GM19372 (cell line): Measurements from ENCODE around the gene LYVE1.
"Not testable (repeated sequence)": the region's sequence is repeated elsewhere in the genome, so short reads cannot be mapped to it uniquely, and the experiment has no call there.

Experiments used
- ATAC-seq: cut with Tn5 transposase; IDR thresholded peaks from one replicate; pipeline ENCODE4 v1.9.1; 2021; ENCODE audit warnings: mild to moderate bottlenecking, low read depth, moderate library complexity; ENCODE audit not compliant: unreplicated experiment

Gene LYVE1, protein sequence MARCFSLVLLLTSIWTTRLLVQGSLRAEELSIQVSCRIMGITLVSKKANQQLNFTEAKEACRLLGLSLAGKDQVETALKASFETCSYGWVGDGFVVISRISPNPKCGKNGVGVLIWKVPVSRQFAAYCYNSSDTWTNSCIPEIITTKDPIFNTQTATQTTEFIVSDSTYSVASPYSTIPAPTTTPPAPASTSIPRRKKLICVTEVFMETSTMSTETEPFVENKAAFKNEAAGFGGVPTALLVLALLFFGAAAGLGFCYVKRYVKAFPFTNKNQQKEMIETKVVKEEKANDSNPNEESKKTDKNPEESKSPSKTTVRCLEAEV

DNA sequence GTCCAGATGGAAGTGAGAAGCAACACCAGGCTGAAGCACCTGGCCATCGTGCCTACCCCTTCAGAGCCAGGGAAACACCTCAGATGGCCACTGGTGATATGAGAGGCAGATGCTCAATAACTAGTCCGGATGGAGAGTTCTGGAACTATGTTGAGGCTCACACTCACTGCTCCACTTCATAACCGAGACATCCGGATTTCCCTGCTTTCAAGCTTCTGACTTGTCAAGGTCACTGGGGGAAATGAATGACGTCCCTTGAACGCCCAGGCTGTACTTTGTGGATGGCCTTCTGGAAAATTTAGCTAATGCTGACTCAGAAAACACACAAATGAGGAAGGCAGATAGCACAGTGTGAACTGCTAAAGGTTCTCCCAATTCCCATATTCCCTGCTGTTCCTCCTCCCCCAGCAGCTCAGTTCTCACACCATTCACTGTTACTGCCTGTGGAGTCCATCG lies at the start of gene LYVE1:
Gene LYVE1 (minus strand): TSS at position 180 of the 456 bp plus-strand sequence. CDS start 133 bp downstream, at position 47.
- ATAC-seq = no peak

DNA sequence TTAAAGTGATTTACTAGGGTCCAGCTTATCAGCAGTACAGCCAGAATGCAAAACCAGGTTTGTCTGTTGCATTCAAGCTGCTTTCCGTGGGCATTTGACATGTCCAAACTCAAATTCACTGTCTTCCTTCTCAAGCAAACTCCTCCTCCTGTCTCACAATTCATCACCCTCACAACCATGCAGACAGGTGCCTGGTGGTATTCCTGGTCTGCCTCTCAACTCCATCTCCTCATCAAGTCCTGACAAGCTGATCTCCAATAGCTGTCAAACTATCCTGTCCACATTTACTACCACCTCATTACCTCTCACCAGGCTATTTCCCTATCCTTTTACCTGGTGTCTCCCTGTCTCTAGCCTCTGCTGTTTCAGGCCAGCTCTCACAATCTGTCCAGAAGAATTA lies 49.1 kb upstream of the LYVE1 start:
- no peak for ATAC-seq

GRCh38 chr11:10611979-10612862 lies 43.8 kb upstream of the LYVE1 start:
- no peak for ATAC-seq

- ATAC-seq = no peak
Measured at GRCh38 chr11:10609636-10610035, 41.2 kb upstream of the LYVE1 start.

DNA sequence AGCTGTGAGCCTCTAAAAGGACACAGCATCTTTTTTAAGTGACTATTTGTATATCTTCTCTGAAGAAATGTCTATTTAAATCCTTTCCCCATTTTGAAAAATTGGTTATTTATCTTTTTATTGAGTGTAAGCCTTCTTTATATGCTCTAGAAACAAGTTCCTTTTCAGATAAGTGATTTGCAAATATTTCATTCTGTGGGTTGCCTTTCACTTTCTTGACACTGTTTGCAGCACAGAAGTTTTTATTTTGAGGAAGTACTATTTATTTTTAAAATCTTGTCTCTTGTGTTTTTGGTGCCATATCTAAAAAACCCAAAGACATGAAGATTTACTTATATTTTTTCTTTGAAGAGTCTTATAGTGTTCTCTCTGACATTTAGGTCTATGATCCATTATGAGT lies 40.1 kb upstream of the LYVE1 start:
- ATAC-seq = no peak

DNA sequence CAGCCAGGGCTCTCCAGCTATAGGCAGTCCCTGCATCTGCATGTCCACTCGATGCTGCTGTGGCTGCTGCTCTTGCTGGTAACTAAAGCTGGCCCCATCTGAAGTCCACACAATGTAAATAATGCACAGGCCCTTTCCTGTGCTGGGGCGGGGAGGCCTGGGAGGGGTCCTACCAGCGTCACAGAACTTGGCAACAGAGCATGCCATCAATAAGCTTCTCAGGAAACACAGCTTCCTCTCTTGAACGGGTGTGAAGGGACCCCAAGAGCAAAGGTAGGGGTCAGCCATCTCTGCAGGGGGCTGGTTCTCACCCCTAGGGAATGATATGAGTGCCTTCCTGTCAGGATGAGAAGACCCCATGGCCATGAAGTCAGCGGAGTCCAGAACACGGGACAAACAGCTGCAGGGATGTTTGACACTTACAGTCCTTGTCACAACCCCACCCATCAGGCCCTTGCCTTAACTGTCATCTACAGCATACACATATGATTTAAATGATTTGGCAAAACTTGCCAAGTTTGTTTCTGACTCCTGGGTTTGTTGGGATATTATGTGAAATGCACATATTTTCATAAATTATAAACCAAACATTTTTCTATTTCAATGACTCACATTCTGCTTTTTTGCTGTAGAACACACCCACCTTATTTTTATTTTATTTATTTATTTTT lies 39.1 kb upstream of the LYVE1 start:
- ATAC-seq = no peak

DNA sequence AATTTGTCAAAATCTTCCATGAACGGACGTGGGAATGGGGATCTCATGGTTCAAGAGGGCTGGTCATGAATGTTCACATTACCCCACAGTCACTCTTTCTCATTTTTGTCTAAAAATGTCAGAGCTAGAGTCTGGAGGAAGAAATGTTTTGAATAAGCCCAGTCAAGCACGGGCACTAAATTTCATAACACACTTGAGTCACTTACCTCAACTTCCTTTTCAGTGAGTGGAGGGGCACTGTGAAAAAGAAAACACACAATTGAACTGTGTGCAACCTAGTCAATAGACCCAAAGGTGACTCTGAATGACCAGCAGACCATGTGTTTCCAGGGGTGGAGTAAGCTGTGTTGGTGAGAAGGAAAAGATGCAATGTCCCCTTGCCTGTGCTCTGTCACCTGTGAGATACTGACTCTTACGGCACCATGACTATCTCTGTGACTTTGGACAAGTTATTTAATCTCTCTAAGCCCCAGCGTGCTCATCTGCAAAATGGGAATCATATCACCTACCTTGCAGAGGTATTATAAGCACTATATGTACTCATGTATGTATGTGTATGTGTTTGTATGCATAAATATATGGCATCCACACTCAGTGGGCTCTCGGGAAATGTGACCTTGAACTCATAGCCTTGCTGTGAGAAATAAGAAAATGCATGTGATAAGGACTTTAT lies 38.2 kb upstream of the LYVE1 start:
- ATAC-seq = no peak

- no peak for ATAC-seq
Measured at GRCh38 chr11:10605941-10606381, 37.5 kb upstream of the LYVE1 start.

DNA sequence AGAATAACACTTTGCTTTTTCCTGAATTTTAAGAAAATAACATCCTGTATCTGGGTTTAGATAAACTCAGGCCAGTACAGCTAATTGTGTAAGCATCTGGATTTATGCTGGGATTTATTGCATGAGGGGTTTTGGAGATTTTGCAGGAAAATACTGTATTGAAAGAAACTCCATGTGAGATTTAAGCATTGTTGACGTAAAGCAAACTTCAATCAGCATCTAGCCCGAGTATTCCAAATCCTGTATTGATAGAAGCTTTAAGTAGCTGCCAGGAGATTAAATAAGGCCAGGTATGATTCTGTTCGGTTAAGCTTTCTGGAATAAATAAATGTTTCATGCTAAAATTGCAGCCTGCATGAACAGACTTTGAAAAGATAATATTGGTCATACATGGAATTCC lies 36.3 kb upstream of the LYVE1 start:
- no peak for ATAC-seq

GRCh38 chr11:10604340-10604748 lies 35.9 kb upstream of the LYVE1 start:
- no peak for ATAC-seq

DNA sequence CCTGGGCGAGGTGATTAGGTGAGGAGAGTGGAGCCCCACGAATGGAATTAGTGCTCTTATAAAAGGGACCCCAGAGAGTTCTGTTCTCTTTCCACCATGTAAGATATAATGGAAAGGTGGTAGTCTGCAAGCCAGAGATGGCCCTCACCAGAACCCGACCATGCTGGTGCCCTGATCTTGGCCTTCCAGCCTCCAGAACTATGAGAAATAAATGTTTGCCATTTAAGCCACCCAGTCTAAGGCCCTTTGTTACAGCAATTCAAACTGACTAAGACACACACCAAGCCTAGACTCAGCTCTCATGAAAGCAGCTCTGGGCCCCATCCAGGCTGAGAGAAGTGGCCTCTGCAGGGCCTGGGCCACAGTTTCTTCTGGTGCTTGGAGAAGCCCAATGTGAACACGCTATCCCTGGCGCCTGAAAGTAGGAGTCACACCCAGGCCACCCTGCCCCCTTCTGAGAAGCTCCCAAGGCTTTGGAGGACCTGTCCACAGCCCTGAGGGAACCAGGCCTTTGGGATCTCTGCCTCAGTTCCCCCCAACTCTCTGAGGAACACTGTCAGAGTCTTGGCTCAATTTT lies 35.3 kb upstream of the LYVE1 start:
- no peak for ATAC-seq

DNA sequence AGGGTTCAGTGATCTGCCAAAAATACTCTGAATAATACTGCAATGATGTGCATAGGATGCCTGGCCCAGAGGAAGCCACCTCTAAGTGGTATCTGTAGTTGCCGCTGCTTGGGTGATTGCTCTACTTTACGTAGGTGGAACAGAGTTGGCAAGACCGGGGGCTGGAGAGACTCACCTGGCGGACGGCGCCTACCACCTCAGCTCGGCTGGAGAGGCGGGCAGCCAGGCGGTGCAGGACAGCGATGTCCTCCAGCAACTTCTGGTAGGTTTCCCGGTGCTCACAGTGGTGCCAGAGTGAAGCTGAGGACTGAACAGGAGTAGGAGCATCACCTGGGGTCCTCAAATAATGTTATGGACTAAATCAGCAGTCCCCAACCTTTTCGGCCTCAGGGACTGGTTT lies 34.5 kb upstream of the LYVE1 start:
- no peak for ATAC-seq

DNA sequence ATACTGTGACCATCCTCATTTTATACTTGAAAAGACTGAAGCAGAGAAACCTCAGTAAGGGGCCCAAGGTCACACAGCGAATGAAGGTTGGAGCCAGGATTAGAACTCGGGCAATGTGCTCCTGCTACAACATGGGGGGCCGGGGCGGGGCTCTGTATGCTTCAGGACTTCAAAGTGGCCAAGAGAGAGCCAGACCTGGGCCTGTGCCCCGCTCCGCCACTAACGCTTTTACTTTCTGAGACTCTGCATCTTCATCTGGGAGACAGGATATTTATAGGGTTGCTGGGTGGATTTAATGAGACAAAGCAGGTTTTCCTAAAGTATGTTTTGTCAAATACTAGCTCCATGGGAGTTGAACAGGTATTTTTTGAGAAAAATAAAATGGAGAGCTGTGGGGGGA lies 33.9 kb upstream of the LYVE1 start:
- ATAC-seq = no peak

GRCh38 chr11:10601837-10602236 lies 33.4 kb upstream of the LYVE1 start:
- no peak for ATAC-seq

DNA sequence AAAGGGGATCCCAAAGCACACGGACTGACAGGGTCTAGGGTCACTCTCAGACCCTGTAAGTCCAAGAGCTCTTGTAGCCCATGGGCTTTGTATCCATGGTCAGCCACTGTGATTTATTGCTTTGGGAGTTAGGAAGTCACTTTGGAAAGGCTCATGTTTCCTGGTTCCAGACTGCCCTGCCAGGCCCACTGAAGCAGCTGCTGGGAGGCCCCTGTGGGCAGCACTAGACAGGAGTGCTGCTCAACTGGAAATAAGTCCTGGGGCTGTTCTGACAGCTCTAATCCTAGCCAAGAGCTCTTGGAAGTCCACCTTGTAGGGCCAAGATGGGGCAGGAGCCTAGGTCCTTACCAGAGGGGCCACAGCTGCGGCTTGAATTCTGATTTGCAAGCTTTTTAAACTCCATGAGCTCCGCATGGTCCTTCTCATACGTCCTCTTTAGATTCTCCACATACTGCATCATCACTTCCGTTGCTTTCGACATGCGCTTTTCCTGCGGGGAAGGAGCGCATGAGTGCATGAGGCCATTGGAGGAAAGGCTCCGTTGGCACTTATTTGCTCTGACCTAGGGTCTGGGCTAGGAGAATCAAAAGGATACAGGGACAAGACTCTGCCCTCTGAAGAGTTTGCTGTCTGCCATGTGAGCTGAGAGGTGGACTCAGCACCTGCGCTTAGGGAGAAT lies 32.2 kb upstream of the LYVE1 start:
- no peak for ATAC-seq

DNA sequence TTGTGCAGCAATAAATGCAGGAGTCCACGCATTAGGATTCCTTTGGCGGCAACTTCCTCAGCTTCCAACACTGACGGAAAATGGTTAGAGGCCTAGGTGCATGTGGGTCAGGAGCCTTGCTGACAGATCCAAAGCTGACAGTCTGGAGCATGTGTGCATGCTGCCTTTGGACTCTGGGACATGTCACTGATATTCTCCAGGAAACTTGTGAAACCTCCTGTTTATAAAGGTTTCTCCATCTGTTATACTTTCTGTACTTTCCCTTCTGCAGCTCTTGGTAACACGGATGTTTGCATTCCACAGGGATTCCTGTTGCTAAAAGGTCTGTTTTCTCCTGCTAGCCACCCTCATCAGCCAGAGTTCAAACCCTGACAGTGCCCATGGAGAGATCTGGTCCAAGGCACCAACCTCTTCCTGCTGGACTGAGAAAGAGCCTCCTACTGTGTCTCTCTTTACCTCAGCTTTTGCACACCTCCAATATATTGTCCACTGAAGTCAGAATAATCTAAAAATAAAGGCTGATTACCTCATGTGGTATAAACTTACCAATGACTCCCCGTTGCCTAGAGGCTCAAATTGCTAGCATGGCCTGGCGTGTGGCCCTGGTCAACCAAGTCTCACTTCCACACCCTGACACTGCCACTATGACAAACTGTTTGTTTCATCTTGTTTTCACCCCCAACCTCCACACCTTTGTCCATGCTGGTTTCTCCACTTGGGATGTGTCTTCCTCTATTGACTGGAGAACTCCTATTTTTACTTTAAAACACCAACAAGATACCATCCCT lies 31.1 kb upstream of the LYVE1 start:
- ATAC-seq = no peak

- no peak for ATAC-seq
Measured at GRCh38 chr11:10598816-10599215, 30.4 kb upstream of the LYVE1 start.

DNA sequence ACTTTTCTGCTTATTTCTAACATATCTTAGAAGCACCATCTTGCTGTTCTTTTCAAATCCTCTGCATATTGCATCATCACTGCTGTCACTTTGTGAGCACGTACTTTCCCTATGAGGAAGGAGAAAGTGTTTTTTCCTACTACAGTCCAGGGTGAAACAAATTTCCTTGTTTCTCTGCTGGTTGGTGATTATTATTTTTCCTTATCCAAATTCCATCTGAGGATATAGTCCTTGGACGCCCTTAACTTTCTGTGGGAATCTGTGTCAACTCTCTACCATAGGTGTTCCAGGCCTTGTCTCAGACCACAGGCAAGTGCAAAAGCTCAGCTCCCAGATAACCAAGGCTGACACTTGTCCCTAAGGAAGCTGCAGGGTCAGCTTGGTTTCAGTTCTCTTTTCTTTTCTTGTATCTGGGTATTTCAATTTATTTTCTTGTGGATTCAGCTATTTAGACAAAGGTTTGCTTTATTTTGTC lies 29.4 kb upstream of the LYVE1 start:
- no peak for ATAC-seq

- not testable (repeated sequence) for ATAC-seq
Measured at GRCh38 chr11:10595840-10596239, 27.4 kb upstream of the LYVE1 start.
